ENCODE data around the gene SHMT1.
"Not testable (repeated sequence)": the region's sequence is repeated elsewhere in the genome, so short reads cannot be mapped to it uniquely, and the experiment has no call there.

SHMT1 gene

GRCh38 chr17:18324140-18325050 is 39.0 kb downstream of the SHMT1 start:
- DNase-seq (ENCODE audit: low read depth) = no peak

- no peak for DNase-seq (ENCODE audit: low read depth)
Observed at GRCh38 chr17:18323507-18324139, 39.7 kb downstream of the SHMT1 start.

GRCh38 chr17:18323007-18323406 is 40.3 kb downstream of the SHMT1 start:
- DNase-seq (ENCODE audit: low read depth) = no peak

GRCh38 chr17:18322522-18322921 is 40.8 kb downstream of the SHMT1 start:
- no peak for DNase-seq (ENCODE audit: low read depth)

- DNase-seq (ENCODE audit: low read depth) = no peak
Observed at GRCh38 chr17:18321309-18321708, 42.0 kb downstream of the SHMT1 start.

GRCh38 chr17:18320301-18320700 is 43.0 kb downstream of the SHMT1 start:
- DNase-seq (ENCODE audit: low read depth) = no peak

GRCh38 chr17:18319604-18320256 is 43.6 kb downstream of the SHMT1 start:
- DNase-seq (ENCODE audit: low read depth) = no peak

- DNase-seq (ENCODE audit: low read depth) = no peak
Observed at GRCh38 chr17:18318771-18319450, 44.4 kb downstream of the SHMT1 start.

GRCh38 chr17:18318117-18318516 is 45.2 kb downstream of the SHMT1 start:
- no peak for DNase-seq (ENCODE audit: low read depth)

- no peak for DNase-seq (ENCODE audit: low read depth)
Observed at GRCh38 chr17:18315961-18316360, 47.4 kb downstream of the SHMT1 start.

- peak; percentile 11 for DNase-seq (ENCODE audit: low read depth)
Observed at GRCh38 chr17:18315562-18315922, 47.8 kb downstream of the SHMT1 start.

GRCh38 chr17:18314731-18315561 is 48.4 kb downstream of the SHMT1 start, which contains the start of the genes SMCR8 and TOP3A:
TSS of gene SMCR8 (plus strand) at chr17:18315293. CDS start at chr17:18315790, 497 bp downstream.
TSS of gene TOP3A (minus strand) at chr17:18314994. CDS start at chr17:18314778, 216 bp downstream.
- DNase-seq (ENCODE audit: low read depth) = peak; percentile 96

- DNase-seq (ENCODE audit: low read depth) = no peak
Observed at GRCh38 chr17:18314059-18314730, 49.2 kb downstream of the SHMT1 start.

GRCh38 chr17:18309202-18309601 is 54.1 kb downstream of the SHMT1 start:
- DNase-seq (ENCODE audit: low read depth) = no peak

GRCh38 chr17:18303206-18303605 is 60.1 kb downstream of the SHMT1 start:
- not testable (repeated sequence) for DNase-seq (ENCODE audit: low read depth)

- DNase-seq (ENCODE audit: low read depth) = no peak
Observed at GRCh38 chr17:18300725-18301480, 62.4 kb downstream of the SHMT1 start.

- not testable (repeated sequence) for DNase-seq (ENCODE audit: low read depth)
Observed at GRCh38 chr17:18298061-18298460, 65.3 kb downstream of the SHMT1 start.

GRCh38 chr17:18291718-18292540 is 71.4 kb downstream of the SHMT1 start:
- no peak for DNase-seq (ENCODE audit: low read depth)

GRCh38 chr17:18285296-18285695 is 78.1 kb downstream of the SHMT1 start:
- DNase-seq (ENCODE audit: low read depth) = no peak

All from activated T-helper 1 cell treated with Interleukin-2 at 50 U/mL for 16 hours (primary cell).